K562 (cell line): ENCODE measurements around the gene KCND2. TPM values are rescaled to one million over a fixed set of nuclear protein-coding genes. Genes with fewer than 3 reads are reported as not detected.

Experiments
- ATAC-seq: fragments of 200-7000 bp; cut with Tn5 transposase; 3 replicates; pipeline ENCODE4 v1.9.1; 2020; ENCODE audit warnings: moderate library complexity
- BruUV-seq: library from RNA; stranded (reverse); fragments of 400-500 nt; replicated peaks from 2 replicates; lab custom pipeline; 2021; lab: Mats Ljungman, UMichigan
- CTCF ChIA-PET: fragments of 300-600 bp; formaldehyde crosslinking; extraction: SDS; loops from one replicate; lab custom pipeline; 2021; ENCODE audit warnings: low intra/inter-chr PET ratio; lab: Yijun Ruan, JAX
- POLR2A ChIA-PET: fragments of 300-600, 350-650 bp; sonication (Branson Sonifier 250); formaldehyde crosslinking; extraction: SDS; loops from one replicate; lab custom pipeline; 2021; ENCODE audit warnings: antibody characterized with exemption, inconsistent platforms; lab: Yijun Ruan, JAX
- DNase-seq, 4 experiments: peaks; one replicate each; pipeline versions ENCODE4 v3.0.0 to v3.0.0-alpha.2; 2011 to 2018; ENCODE audit warnings: low spot score in 3 of 4, mixed read lengths in 3 of 4; ENCODE audit errors: extremely low read depth in 1 of 4
- FAIRE-seq: peaks from 2 replicates; lab custom pipeline; 2011; peaks lifted over from hg19 to GRCh38; lab: Jason Lieb, UNC
- H2AFZ ChIP-seq: 2 replicates; pipeline ENCODE4 v1.6.0; 2011; ENCODE audit warnings: low read depth, low read length, control low read depth, inconsistent platforms
- H3K27ac ChIP-seq: fragments of 200-600 bp; 3 replicates; pipeline ENCODE4 v1.8.0; 2011; ENCODE audit warnings: low read depth, mild to moderate bottlenecking, control low read depth, inconsistent platforms, low read length, moderate library complexity, mixed read lengths; ENCODE audit errors: extremely low read depth
- H3K27me3 ChIP-seq, 2 experiments: fragments of 300-600 bp in 1 of 2; 2 replicates in 1 of 2; 3 replicates in 1 of 2; pipeline versions ENCODE4 v1.6.0 to v1.8.0; 2011; ENCODE audit warnings: inconsistent platforms in 2 of 2, low read length in 2 of 2, mild to moderate bottlenecking in 1 of 2, mixed read lengths in 1 of 2, moderate library complexity in 1 of 2; ENCODE audit not compliant: control insufficient read depth in 2 of 2, insufficient read depth in 2 of 2
- H3K36me3 ChIP-seq: fragments of 300-600 bp; 3 replicates; pipeline ENCODE4 v1.8.0; 2011; ENCODE audit warnings: mild to moderate bottlenecking, low read length, inconsistent platforms; ENCODE audit not compliant: control insufficient read depth, insufficient read depth
- H3K4me1 ChIP-seq, 2 experiments: fragments of 200-600 bp in 1 of 2; replicated peaks in 1 of 2; 2 replicates in 1 of 2; 3 replicates in 1 of 2; pipeline versions ENCODE4 v1.5.1 to v1.8.0; 2011; ENCODE audit warnings: inconsistent platforms in 2 of 2, low read length in 2 of 2, mild to moderate bottlenecking in 1 of 2, mixed read lengths in 1 of 2, moderate library complexity in 1 of 2; ENCODE audit not compliant: control insufficient read depth in 2 of 2, insufficient read depth in 2 of 2
- H3K4me2 ChIP-seq: 2 replicates; pipeline ENCODE4 v1.6.1; 2011; ENCODE audit warnings: low read length, control low read depth, inconsistent platforms, mixed read lengths; ENCODE audit not compliant: insufficient read depth
- H3K4me3 ChIP-seq: fragments of 200-600 bp; sonication (generic), shearing (Covaris generic); 2 replicates; pipeline ENCODE4 v1.5.1; 2016; ENCODE audit warnings: control low read depth, inconsistent platforms
- H3K79me2 ChIP-seq: fragments of 200-600 bp; 3 replicates; pipeline ENCODE4 v1.8.0; 2011; ENCODE audit warnings: low read length, inconsistent platforms; ENCODE audit not compliant: control insufficient read depth, insufficient read depth
- H3K9ac ChIP-seq, 2 experiments: 2 replicates each; pipeline versions ENCODE4 v1.6.0 to v1.6.1; 2011; ENCODE audit warnings: low read depth in 2 of 2, low read length in 2 of 2, control low read depth in 1 of 2, inconsistent platforms in 1 of 2, mild to moderate bottlenecking in 1 of 2, mixed read lengths in 1 of 2; ENCODE audit not compliant: insufficient read depth in 1 of 2
- H3K9me1 ChIP-seq: one replicate; pipeline ENCODE4 v1.6.0; 2011; ENCODE audit warnings: inconsistent platforms, mild to moderate bottlenecking, low read length, moderate library complexity; ENCODE audit not compliant: control insufficient read depth, insufficient read depth
- H3K9me3 ChIP-seq: replicated peaks from 2 replicates; pipeline ENCODE4 v1.5.1; 2011; ENCODE audit warnings: low read depth, low read length, inconsistent platforms; ENCODE audit not compliant: control insufficient read depth, insufficient read depth
- H4K20me1 ChIP-seq: replicated peaks from 2 replicates; pipeline ENCODE4 v1.6.1; 2011; ENCODE audit warnings: low read length, inconsistent platforms, mixed read lengths; ENCODE audit not compliant: control insufficient read depth, insufficient read depth
- EGR1 ChIP-seq: fragments of 450-650 bp; conservative IDR thresholded peaks from 2 replicates; pipeline ENCODE4 v1.6.1; 2017; ENCODE audit warnings: mild to moderate bottlenecking
- ETV1 ChIP-seq: fragments of 450-650 bp; conservative IDR thresholded peaks from 2 replicates; pipeline ENCODE4 v1.6.1; 2016; ENCODE audit warnings: missing genetic modification characterization, control low read depth, low read depth, missing compliant biosample characterization
- EWSR1 ChIP-seq: fragments of 450-650 bp; IDR thresholded peaks from 2 replicates; pipeline ENCODE4 v1.6.1; 2018; ENCODE audit warnings: borderline replicate concordance, mild to moderate bottlenecking, low read depth, moderate library complexity; ENCODE audit not compliant: partially characterized antibody
- KDM5B ChIP-seq: fragments of 200-600 bp; sonication (generic); IDR thresholded peaks from 2 replicates; pipeline ENCODE4 v1.6.1; 2012; ENCODE audit warnings: low read depth, mild to moderate bottlenecking, moderate library complexity, low read length, control low read depth, inconsistent platforms; ENCODE audit not compliant: insufficient replicate concordance
- KLF1 ChIP-seq: fragments of 450-650 bp; IDR thresholded peaks from 2 replicates; pipeline ENCODE4 v1.6.1; 2016; ENCODE audit warnings: missing genetic modification characterization, missing compliant biosample characterization
- NFE2L1 ChIP-seq: fragments of 450-650 bp; IDR thresholded peaks from 2 replicates; pipeline ENCODE4 v1.6.1; 2016; ENCODE audit warnings: missing genetic modification characterization, low read depth, mild to moderate bottlenecking, missing compliant biosample characterization, moderate library complexity, borderline replicate concordance
- SP1 ChIP-seq: sonication (generic); formaldehyde crosslinking; IDR thresholded peaks from 2 replicates; pipeline ENCODE4 v1.8.1; 2022; ENCODE audit warnings: mild to moderate bottlenecking, missing genetic modification reagents
- ZNF143 ChIP-seq: sonication (generic); formaldehyde crosslinking; IDR thresholded peaks from 2 replicates; pipeline ENCODE4 v1.9.0; 2022; ENCODE audit warnings: mild to moderate bottlenecking, missing genetic modification reagents
- WGBS: fragments of 100-300 bp; shearing (Covaris generic); methylation state at CpG from one replicate; pipeline ENCODE4 v1.1.6; 2016; ENCODE audit warnings: low coverage, mixed read lengths; ENCODE audit not compliant: insufficient coverage; ENCODE audit errors: missing lambda C conversion rate; 5-methylcytosine and 5-hydroxymethylcytosine counted together
- in situ Hi-C: fragments of 300-500 bp; cut with MboI; formaldehyde crosslinking; loops from 4 replicates; pipeline ENCODE4 v1.15.0; 2018; ENCODE audit warnings: inconsistent platforms, mixed read lengths
- intact Hi-C: fragments of 100-400 bp; cut with micrococcal nuclease; formaldehyde crosslinking; loops from 2 replicates; pipeline ENCODE4 v1.14.2; 2022
- polyA plus RNA-seq, 8 experiments: library from polyadenylated mRNA; depleted of rRNA in 4 of 8; stranded (reverse) in 5 of 8; unstranded in 3 of 8; fragments of >200 nt; fragmentation: Nextera tagmentation in 2 of 8; fragmentation: Illumina TruSeq in 1 of 8; extraction: Ambion mirVana in 2 of 8; extraction: Trizol in 1 of 8; gene quantifications; 2 replicates each; pipeline versions ENCODE4 v1.2.1 to v1.2.3, GENCODE V29; 2011 to 2014; ENCODE audit warnings: inconsistent platforms in 1 of 8, missing spikeins in 1 of 8
- total RNA-seq, 7 experiments: library from RNA; depleted of rRNA in 6 of 7; stranded (reverse); fragments of >200 nt in 6 of 7; fragmentation: Illumina TruSeq in 2 of 7; extraction: Trizol in 2 of 7; gene quantifications; 2 replicates each; pipeline versions ENCODE4 v1.2.1 to v1.2.3, GENCODE V29; 2011 to 2021; ENCODE audit warnings: low replicate concordance in 1 of 7

Gene KCND2
- total and polyA plus RNA-seq, 9 of the 15 experiments (the other 6 are each of a cell fraction or from before 2014, with no cell fraction given): 0.03 to 0.12 TPM; not detected in 7

DNA sequence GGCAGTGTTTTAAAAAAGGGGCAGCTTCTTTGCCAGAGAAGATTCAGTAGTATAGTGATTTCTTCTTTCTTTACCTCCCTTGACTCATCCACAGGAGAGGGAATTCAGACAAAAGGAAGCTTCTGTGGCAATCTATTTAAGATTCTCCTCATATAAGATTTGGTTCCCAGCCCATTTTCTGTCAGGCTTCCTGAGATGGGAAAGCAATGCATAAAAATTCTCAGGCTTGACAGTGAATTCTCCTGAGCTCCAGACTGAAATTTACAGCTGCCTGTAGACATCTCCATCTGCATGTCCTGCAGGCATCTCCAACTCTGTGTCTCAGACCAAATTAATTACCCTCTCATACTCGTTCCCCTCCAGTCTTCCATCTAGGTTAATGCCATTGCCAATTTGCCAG lies 512.1 kb downstream of the KCND2 start:
- in situ Hi-C loops (loop anchor here (25.0 kb wide), 1 partner anchor 752 kb away; no protein-coding TSS in a partner anchor), intact Hi-C loops (no loop called here)

More for the DNA sequence above, 512.1 kb downstream of the KCND2 start:
- no peak overlapping the region for H3K4me2 ChIP-seq
- no peak overlapping the region for H3K4me3 ChIP-seq
- no peaks in the 10 kb centered on the region for H3K79me2 ChIP-seq
- 0% methylated on average over 1 of the region's 1 CpG for WGBS
- no peaks in the 10 kb centered on the region for H4K20me1 ChIP-seq
- DNase-seq (no peak), FAIRE-seq (no peak), ATAC-seq (no peak)
- CTCF ChIA-PET: no interaction called here
- H3K36me3 ChIP-seq: no peaks in the 10 kb centered on the region
- no peaks in the 10 kb centered on the region for H3K9me3 ChIP-seq
- H3K4me1 ChIP-seq: no peaks in the 10 kb centered on the region
- H2AFZ ChIP-seq: no peak overlapping the region
- no peaks in the 10 kb centered on the region for H3K9me1 ChIP-seq
- POLR2A ChIA-PET: interaction anchor here (0.6 to 1.6 kb wide), 6 partner anchors 12 to 524 kb away, joined by 3 to 5 read pairs (median 3); no protein-coding TSS in a partner anchor
- no TSS peak for BruUV-seq
- H3K27me3 ChIP-seq: peaks cover 15 to 21% of the 10 kb centered on the region in 2 experiments
- H3K27ac ChIP-seq: no peak overlapping the region
- no peak overlapping the region for H3K9ac ChIP-seq
- TF ChIP-seq ZNF143 (CRISPR knock-in tag) (no peak), KDM5B (no peak), EWSR1 (no peak), EGR1 (no peak), NFE2L1 (tag) (no peak), ETV1 (tag) (no peak), KLF1 (tag) (no peak), SP1 (CRISPR knock-in tag) (no peak)
